ELR (cell line): ENCODE results near the gene ZSWIM6.

Experiments
- DNase-seq: peaks from one replicate; pipeline ENCODE4 v3.0.0-alpha.2; 2015; ENCODE audit warnings: low read depth

The ZSWIM6 gene

GRCh38 chr5:61332851-61333320 is 828 bp downstream of the ZSWIM6 start:
- DNase-seq, result peak; percentile 84

DNA sequence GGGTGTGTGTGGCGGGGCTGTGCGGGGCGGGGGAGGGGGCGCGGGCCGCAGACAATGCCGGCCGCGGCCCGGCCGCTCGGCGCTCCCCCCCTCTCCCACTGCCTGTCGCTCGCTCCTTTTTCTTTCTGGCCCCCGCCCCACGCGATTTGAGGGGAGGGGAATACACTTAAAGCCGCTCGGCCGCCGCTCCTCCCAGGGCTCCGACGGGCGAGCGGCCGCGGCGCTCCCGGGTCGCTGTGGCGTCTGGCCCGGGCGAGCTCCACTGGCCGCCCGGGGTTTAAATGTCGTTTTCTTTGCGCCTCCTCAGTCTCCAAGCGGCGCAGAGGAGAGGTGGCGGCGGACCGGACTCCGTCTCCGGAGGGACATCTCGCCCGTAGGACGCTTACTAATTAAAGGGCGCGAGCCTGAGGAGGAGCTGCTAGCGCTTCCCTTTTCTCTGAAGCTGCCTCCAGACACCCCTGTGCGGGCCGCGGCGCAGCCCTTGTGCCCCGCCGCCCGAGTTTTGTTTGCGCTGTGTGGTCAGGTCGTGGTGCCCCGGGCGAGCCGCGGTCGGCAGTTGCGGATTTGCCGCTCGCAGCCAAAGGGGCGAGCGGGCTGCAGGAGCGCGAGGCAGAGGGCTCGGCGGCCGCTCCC is 1.4 kb downstream of the ZSWIM6 start:
- peak; percentile 66 for DNase-seq

GRCh38 chr5:61333954-61334867 is 2.2 kb downstream of the ZSWIM6 start:
- peak; percentile 24 for DNase-seq

DNA sequence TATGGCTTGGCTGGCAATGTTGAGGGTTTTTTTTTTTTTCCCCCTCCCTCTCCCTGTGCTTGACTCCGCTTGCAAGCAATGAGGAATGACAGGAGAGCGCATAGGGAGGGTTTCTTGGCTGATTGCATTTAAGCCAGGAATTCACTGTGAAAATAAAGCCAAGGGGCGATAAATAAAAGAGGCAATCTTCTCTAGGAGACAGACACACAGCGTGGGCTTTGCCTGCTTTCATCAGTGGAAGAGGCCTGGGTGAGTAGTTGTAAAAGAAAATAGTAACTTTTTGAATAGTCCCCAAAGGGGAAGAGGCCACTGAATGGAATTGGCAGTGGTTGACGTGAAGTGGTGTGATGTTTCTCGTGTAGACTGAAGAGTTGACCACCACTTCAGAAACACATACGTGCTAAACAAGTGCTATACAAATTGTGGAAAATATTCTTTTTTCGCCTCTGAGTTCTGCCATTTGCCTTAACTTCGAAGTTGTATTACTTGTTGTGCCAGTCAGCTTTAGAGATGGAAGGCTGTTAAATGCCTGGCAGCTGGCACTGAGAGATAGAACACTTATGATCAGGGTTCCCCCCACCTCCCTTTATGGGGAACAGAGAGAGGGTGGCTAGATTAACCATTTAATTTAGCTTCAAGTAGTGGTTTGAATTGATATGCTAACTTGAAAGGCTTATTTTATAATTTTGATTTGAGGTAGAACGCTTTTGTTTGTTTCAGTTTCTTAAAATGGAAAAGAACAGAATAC is 3.0 kb downstream of the ZSWIM6 start:
- peak; percentile 47 for DNase-seq

DNA sequence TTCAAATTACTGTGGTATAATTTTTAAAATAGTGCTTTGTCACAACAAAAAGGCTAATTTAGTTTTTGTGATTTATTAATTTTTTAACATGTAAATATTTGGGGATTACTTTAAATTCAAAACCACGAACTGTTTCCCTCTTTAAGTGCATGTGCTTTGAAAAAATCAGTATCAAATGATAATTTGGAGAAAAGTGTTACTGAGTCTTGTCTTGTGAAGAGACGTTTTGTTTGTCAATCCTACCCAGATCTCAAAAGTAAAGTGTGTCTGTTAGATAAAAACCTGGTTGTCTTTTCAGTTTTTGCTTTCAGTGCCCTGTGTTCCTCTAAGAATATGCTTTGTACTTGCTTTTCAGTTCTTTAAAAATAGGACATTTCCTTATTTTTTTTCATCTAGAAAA is 7.7 kb downstream of the ZSWIM6 start:
- no peak for DNase-seq

GRCh38 chr5:61340775-61341361 is 8.8 kb downstream of the ZSWIM6 start:
- no peak for DNase-seq

GRCh38 chr5:61342071-61342501 is 10.0 kb downstream of the ZSWIM6 start:
- DNase-seq, result peak; percentile 86

DNA sequence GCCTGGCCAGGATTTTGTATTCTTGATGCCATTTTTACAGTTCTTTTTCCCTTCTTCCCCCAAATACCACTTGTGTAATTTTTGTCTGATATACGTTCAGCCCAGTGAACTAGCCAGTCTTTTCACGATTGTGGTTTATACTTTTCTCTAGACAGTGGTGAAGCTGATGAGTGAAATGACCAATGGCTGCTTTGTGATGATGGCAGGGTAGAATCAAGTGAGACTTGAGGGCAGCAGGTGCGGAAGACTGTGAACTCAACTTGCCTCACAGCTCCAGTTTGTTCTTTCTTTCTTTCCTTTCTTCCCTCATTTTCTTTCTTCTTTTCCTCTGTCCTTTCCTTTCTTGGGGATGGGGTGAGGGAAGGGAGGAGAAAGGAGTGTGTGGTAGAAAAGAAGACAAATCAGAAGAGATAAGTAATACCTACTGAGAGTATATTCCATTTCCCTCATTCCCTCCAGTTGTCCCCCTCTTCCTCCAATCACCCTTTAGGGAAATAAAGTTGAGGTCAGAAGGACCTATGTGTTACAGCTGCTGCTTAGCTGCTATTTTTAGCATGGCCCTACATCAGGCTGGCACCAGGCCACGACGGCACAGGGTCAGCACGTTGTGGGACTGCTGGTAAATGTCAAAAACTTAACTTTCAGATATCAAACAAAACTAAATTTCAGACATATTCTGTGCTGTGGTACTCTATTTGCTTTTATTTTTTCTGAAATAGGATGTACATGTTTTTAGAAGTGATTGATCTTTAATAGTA is 12.3 kb downstream of the ZSWIM6 start:
- no peak for DNase-seq

- DNase-seq, result peak; percentile 33
Measured at GRCh38 chr5:61346511-61346910, 14.5 kb downstream of the ZSWIM6 start.

DNA sequence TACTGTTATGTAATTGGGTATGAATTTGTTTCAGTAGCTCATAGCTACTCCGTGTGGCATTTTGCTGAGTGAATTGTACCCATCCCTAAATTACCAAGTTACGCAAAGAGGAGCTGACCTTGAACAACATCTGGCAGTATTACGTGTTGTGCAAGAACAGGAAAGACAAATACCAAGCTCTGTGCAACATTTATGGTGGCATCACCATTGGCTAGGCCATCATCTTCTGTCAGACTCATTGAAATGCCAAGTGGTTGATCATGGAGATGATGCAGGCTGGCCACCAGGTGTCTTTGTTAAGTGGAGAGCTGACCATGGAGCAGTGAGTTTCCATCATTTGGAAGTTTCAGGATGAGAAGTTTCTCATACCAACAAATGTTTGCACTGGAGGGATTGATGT is 15.0 kb downstream of the ZSWIM6 start:
- no peak for DNase-seq

DNA sequence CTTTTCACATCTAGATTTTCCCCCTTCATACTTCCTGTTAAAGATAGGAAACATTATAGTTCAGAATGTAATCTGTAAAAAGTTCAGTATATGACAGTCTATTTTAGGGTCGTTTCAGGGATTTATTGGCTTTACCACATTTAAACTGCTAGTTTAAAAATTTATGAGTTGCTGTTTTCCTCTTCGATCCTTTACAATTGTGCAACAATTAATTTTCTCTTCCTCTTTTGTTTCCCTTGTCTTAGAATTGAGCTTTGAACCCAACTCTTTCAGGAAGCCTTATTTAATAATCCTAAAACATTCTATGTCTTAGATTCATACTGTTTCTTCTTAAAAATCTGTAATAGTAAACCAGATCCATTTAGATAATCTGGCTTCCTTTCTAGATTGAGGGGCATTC is 16.4 kb downstream of the ZSWIM6 start:
- DNase-seq, result no peak

- DNase-seq, result no peak
Measured at GRCh38 chr5:61349935-61350334, 17.9 kb downstream of the ZSWIM6 start.

DNA sequence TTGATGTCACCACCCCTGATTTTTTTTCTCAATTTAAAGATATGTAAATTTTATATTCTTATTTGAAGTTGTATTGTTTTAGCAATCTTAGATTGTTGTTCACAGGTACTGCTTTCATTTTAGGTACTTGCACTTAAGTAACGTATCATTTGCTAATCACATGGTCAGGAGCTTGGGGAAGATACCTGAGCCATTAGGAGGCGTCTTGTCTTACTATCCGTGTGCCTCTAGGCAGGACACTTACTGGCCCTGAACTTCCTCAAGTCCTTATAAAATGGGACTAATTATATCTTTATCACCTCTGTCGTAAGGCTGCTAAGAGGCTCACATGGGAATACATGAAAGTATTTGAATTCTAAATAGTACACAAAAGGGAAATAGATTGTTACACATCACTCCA is 18.5 kb downstream of the ZSWIM6 start:
- no peak for DNase-seq

DNA sequence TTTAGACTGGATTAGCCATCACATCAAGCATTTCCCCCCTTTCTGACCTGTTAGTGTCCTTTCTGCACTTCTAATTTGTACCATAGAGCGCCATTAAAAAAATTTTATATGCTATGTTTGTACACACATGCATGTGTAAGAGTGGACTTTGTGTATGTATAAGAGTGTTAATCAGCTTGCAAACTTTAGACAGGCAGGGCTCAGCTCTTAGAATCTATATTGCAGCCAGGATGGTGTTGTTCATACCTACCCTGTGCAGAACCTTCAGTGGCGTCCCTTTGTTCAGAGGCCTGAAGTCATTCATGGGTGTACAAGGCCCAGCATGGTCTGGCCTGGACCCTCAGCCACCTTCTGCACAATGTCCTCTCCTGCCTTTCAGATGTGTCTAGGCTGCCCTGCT is 19.7 kb downstream of the ZSWIM6 start:
- DNase-seq, result no peak

DNA sequence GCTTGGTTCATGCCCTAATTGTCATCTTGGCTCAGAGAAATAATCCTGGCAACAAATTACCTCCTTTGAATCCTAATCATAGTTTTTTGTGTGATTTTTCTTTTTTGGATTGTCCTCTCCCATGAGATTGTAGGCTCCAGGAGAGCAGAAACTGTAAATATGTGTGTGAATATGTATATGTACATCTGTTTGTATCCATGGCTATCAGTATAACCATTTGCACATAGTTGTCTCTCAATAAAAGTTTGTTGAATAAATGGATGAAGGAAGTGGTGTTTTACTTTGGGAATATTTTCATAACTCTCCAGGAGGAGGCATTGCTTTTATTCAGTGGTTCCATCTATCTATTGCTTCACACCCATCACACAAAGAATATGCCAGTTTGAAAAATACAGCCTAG is 20.1 kb downstream of the ZSWIM6 start:
- no peak for DNase-seq

GRCh38 chr5:61352612-61353156 is 20.6 kb downstream of the ZSWIM6 start:
- DNase-seq, result no peak

DNA sequence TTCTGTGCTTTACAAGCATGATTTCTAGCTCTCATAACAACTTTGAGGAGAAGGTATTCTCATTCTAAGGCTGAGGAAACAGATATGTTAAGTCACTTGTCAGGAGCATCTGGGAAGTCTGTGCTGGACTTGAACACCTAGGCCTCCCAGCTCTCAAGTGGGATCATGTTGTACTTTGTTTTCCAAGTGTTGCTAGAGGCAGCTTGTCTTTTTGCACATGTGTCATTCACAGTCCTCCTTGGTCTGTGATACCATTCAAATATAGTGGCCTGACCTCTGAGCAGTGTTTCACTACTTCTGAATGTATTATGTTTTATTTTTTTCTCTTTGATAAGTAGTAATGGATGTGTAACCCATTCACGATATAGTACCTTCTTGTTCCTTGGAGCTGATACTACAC is 21.2 kb downstream of the ZSWIM6 start:
- no peak for DNase-seq

DNA sequence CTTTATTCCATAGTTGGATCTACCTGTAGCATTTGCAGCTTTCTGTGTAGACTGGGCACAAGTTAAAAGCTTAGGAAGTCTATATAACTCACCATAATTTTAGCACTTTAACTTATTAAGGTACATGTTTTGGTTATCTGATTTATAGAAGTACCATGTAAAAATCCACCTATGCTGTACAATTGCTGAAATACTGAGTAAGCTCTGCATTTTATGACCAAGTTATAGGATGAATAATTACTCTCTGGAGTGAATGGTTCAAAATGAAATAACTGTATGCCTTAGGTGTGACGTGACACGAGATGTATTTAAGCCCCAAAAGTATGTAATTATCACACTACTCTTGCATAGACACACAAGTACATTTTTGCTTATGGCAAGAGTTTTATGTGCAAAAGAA is 22.1 kb downstream of the ZSWIM6 start:
- DNase-seq, result no peak

DNA sequence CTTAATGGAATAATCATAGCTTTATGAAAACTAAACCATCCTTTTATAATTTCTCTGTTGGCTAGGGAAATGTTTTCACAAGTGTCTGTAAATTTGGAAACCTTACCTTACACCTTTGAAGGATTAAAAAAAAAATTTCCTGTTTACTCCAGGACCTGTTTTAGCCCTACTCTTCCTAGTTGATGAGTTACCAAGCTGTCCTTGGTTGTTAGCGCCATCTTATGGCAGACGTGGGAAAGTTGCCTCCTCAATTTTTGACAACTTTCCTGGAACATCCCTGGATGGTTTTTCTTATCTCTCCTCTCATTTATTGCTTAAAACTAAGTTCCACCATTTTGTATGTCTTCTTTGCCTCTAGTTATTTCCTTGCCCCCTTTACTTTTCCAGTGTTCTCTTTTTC is 25.7 kb downstream of the ZSWIM6 start:
- peak; percentile 58 for DNase-seq

- peak; percentile 32 for DNase-seq
Measured at GRCh38 chr5:61362796-61363368, 30.8 kb downstream of the ZSWIM6 start.
